WTC11 (cell line): ENCODE measurements around the gene TRIM44. TPM values are rescaled to one million over a fixed set of nuclear protein-coding genes. Genes with fewer than 3 reads are reported as not detected.

ENCODE experiments used
- ATAC-seq: fragments of 200-7000 bp; cut with Tn5 transposase; 2 replicates; pipeline ENCODE4 v1.10.0; 2021; ENCODE audit warnings: mild to moderate bottlenecking, moderate library complexity
- CTCF ChIA-PET: fragments of 300-600 bp; sonication (Branson Sonifier 250); formaldehyde crosslinking; loops from one replicate; lab custom pipeline; 2021; ENCODE audit warnings: antibody characterized with exemption; lab: Charles Lee
- POLR2A ChIA-PET: fragments of 350-600 bp; sonication (Branson Sonifier 250); formaldehyde crosslinking; loops from one replicate; lab custom pipeline; 2021; ENCODE audit warnings: antibody characterized with exemption; lab: Charles Lee
- DNase-seq: peaks from one replicate; pipeline ENCODE4 v3.0.0; 2021; ENCODE audit warnings: low spot score
- H3K27ac Mint-ChIP-seq: 2 replicates; pipeline ENCODE4 v1.8.0; 2021; ENCODE audit warnings: mixed read lengths
- H3K27me3 Mint-ChIP-seq: 2 replicates; pipeline ENCODE4 v1.8.0; 2021; ENCODE audit warnings: low read depth, mild to moderate bottlenecking, moderate library complexity, mixed read lengths
- H3K36me3 Mint-ChIP-seq: 2 replicates; pipeline ENCODE4 v1.8.0; 2021; ENCODE audit warnings: mixed read lengths
- H3K4me1 Mint-ChIP-seq: 2 replicates; pipeline ENCODE4 v1.8.0; 2022; ENCODE audit warnings: mixed read lengths
- H3K4me3 Mint-ChIP-seq: 2 replicates; pipeline ENCODE4 v1.8.0; 2021; ENCODE audit warnings: mild to moderate bottlenecking, moderate library complexity, mixed read lengths
- H3K9me3 Mint-ChIP-seq: 2 replicates; pipeline ENCODE4 v1.8.0; 2021; ENCODE audit warnings: mixed read lengths
- ATF6 ChIP-seq: sonication (generic); formaldehyde crosslinking; IDR thresholded peaks from 2 replicates; pipeline ENCODE4 v1.8.1; 2023; ENCODE audit warnings: mild to moderate bottlenecking, missing genetic modification reagents
- CBFB ChIP-seq: sonication (generic); formaldehyde crosslinking; IDR thresholded peaks from 2 replicates; pipeline ENCODE4 v1.8.1; 2022; ENCODE audit warnings: mild to moderate bottlenecking, low read depth, missing genetic modification reagents
- CTCF ChIP-seq: fragments of 200-600 bp; IDR thresholded peaks from 2 replicates; pipeline ENCODE4 v1.8.0; 2022; ENCODE audit warnings: antibody characterized with exemption
- ELF4 ChIP-seq: sonication (generic); formaldehyde crosslinking; IDR thresholded peaks from 2 replicates; pipeline ENCODE4 v1.8.1; 2022; ENCODE audit warnings: low read depth, mild to moderate bottlenecking, moderate library complexity, missing genetic modification reagents
- ETV6 ChIP-seq: sonication (generic); formaldehyde crosslinking; IDR thresholded peaks from 2 replicates; pipeline ENCODE4 v1.8.1; 2022; ENCODE audit warnings: mild to moderate bottlenecking, missing genetic modification reagents
- FOXP1 ChIP-seq: sonication (generic); formaldehyde crosslinking; IDR thresholded peaks from 2 replicates; pipeline ENCODE4 v1.8.0; 2022; ENCODE audit warnings: missing genetic modification reagents, mild to moderate bottlenecking, moderate library complexity, borderline replicate concordance
- JAZF1 ChIP-seq: fragments of 250-450 bp; sonication (Bioruptor Pico); IDR thresholded peaks from 2 replicates; pipeline ENCODE4 v1.9.0; 2021; ENCODE audit warnings: moderate library complexity, mild to moderate bottlenecking, inconsistent platforms
- JUN ChIP-seq: sonication (generic); formaldehyde crosslinking; IDR thresholded peaks from 2 replicates; pipeline ENCODE4 v1.8.0; 2023; ENCODE audit warnings: mild to moderate bottlenecking, missing genetic modification reagents
- MAX ChIP-seq: sonication (generic); formaldehyde crosslinking; IDR thresholded peaks from 2 replicates; pipeline ENCODE4 v1.8.0; 2022; ENCODE audit warnings: mild to moderate bottlenecking, missing genetic modification reagents
- MYBL2 ChIP-seq: sonication (generic); formaldehyde crosslinking; IDR thresholded peaks from 2 replicates; pipeline ENCODE4 v1.8.1; 2023; ENCODE audit warnings: mild to moderate bottlenecking, moderate library complexity, missing genetic modification reagents
- NR1H2 ChIP-seq: sonication (generic); formaldehyde crosslinking; IDR thresholded peaks from 2 replicates; pipeline ENCODE4 v1.9.0; 2021; ENCODE audit warnings: mild to moderate bottlenecking, moderate library complexity, missing genetic modification reagents
- NR2C2 ChIP-seq: sonication (generic); formaldehyde crosslinking; IDR thresholded peaks from 2 replicates; pipeline ENCODE4 v1.8.0; 2022; ENCODE audit warnings: mild to moderate bottlenecking, missing genetic modification reagents
- SOX15 ChIP-seq: fragments of 250-450 bp; sonication (Bioruptor Pico); IDR thresholded peaks from 2 replicates; pipeline ENCODE4 v1.9.0; 2021; ENCODE audit warnings: mild to moderate bottlenecking
- ZMAT4 ChIP-seq: fragments of 250-450 bp; sonication (Bioruptor Pico); IDR thresholded peaks from 2 replicates; pipeline ENCODE4 v1.9.0; 2021; ENCODE audit warnings: mild to moderate bottlenecking
- total RNA-seq: library from RNA; stranded (reverse); gene quantifications from 3 replicates; pipeline ENCODE4 v1.2.3, GENCODE V29; 2021
- TF ChIP-seq, protein P1 (sequence below): sonication (generic); formaldehyde crosslinking; IDR thresholded peaks from 2 replicates; pipeline ENCODE4 v1.8.1; 2022; ENCODE audit warnings: mild to moderate bottlenecking, missing genetic modification reagents, moderate library complexity, borderline replicate concordance
- TF ChIP-seq, protein P2 (sequence below): sonication (generic); formaldehyde crosslinking; IDR thresholded peaks from 2 replicates; pipeline ENCODE4 v1.8.0; 2022; ENCODE audit warnings: mild to moderate bottlenecking, missing genetic modification reagents
- TF ChIP-seq, protein P3 (sequence below): fragments of 250-450 bp; sonication (Bioruptor Pico); IDR thresholded peaks from 2 replicates; pipeline ENCODE4 v1.9.0; 2021; ENCODE audit warnings: mild to moderate bottlenecking, borderline replicate concordance
- TF ChIP-seq, protein P4 (sequence below): sonication (generic); formaldehyde crosslinking; IDR thresholded peaks from 2 replicates; pipeline ENCODE4 v1.8.0; 2022; ENCODE audit warnings: mild to moderate bottlenecking, missing genetic modification reagents

Gene TRIM44
- total RNA-seq, 1 experiment from 2014 or later, result 27.4 TPM

DNA sequence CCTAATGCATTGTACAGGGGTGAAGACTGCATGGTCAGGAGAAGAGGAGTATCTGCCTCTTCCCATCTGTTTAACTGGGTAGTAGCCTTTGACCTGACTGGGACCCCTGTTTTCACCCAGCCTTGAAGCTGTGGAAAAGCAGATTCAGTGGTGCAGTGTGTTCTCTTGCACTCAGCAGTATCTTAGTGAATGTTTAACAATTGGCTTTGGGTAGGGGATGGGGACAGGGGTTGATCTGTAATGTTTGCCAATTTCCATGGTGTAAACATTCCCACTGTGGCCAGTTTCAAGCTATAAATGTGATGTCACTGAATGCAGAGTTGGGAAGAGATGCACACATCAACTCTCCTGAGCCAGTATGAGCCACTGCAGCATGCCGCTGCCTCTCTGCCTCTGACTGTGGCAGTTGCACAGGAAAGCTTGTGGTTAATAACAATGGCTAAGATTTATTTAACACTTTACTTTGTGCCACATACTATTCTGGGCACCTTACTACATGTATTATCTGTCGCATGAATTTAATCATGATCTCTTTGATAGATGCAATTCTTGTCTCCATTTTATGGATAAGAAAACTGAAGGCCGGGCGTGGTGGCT lies 28.6 kb upstream of the TRIM44 start:
- no peak for TF ChIP-seq SOX15
- TF ChIP-seq ETV6 (CRISPR knock-in tag), result no peak
- no peak for TF ChIP-seq MAX (CRISPR knock-in tag)
- Mint-ChIP-seq H3K36me3 (no peaks in the 10 kb centered on the region), H3K4me3 (no peak overlapping the region), H3K4me1 (peaks cover 7% of the 10 kb centered on the region), H3K27ac (no peak overlapping the region), H3K27me3 (peaks cover 13% of the 10 kb centered on the region), H3K9me3 (no peaks in the 10 kb centered on the region)
- ATAC-seq (no peak), DNase-seq (no peak)
- ChIA-PET POLR2A (no interaction called here), CTCF (no interaction called here)

DNA sequence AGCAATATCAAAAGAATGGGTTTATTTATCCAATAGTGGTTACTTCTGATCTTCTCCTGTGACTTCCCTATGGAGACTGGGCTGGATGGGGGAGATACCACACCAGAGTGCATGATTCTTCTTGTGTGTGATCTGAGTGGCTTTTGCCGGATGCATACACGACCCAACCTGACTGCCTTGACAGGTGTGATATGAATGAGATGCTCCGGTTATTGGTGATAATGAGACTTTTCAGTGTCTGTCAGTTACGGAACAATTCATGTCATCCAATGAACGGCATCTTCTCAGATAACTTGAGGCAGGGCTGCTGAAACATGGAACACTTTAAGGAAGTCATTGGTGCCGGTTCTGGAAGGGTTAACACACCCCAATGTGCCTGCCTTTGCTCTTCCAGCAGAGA lies 26.6 kb upstream of the TRIM44 start:
- TF ChIP-seq NR2C2 (no peak), ZMAT4 (no peak), MAX (CRISPR knock-in tag) (no peak), JAZF1 (CRISPR knock-in tag) (no peak), FOXP1 (CRISPR knock-in tag) (no peak), ATF6 (CRISPR knock-in tag) (no peak)
- TF ChIP-seq, protein P1, sequence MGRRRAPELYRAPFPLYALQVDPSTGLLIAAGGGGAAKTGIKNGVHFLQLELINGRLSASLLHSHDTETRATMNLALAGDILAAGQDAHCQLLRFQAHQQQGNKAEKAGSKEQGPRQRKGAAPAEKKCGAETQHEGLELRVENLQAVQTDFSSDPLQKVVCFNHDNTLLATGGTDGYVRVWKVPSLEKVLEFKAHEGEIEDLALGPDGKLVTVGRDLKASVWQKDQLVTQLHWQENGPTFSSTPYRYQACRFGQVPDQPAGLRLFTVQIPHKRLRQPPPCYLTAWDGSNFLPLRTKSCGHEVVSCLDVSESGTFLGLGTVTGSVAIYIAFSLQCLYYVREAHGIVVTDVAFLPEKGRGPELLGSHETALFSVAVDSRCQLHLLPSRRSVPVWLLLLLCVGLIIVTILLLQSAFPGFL (CRISPR knock-in tag), result no peak
- TF ChIP-seq, protein P2, sequence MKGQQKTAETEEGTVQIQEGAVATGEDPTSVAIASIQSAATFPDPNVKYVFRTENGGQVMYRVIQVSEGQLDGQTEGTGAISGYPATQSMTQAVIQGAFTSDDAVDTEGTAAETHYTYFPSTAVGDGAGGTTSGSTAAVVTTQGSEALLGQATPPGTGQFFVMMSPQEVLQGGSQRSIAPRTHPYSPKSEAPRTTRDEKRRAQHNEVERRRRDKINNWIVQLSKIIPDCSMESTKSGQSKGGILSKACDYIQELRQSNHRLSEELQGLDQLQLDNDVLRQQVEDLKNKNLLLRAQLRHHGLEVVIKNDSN (CRISPR knock-in tag), result no peak
- peaks cover 12% of the 10 kb centered on the region for H3K4me1 Mint-ChIP-seq
- ChIA-PET CTCF (no interaction called here), POLR2A (no interaction called here)
- H3K4me3 Mint-ChIP-seq, result no peak overlapping the region
- DNase-seq (no peak), ATAC-seq (no peak)
- H3K9me3 Mint-ChIP-seq, result no peaks in the 10 kb centered on the region
- no peak overlapping the region for H3K27ac Mint-ChIP-seq
- H3K27me3 Mint-ChIP-seq, result peaks cover 10% of the 10 kb centered on the region
- H3K36me3 Mint-ChIP-seq, result no peaks in the 10 kb centered on the region

- no peaks in the 10 kb centered on the region for H3K36me3 Mint-ChIP-seq
- ChIA-PET POLR2A (no interaction called here), CTCF (interaction anchor here (1.0 kb wide), 1 partner anchor 182 kb away, joined by 4 read pairs; no protein-coding TSS in a partner anchor)
- no peak overlapping the region for H3K4me3 Mint-ChIP-seq
- no peak overlapping the region for H3K27ac Mint-ChIP-seq
- peaks cover 3% of the 10 kb centered on the region; the same call in 1 of the 2 replicates for H3K27me3 Mint-ChIP-seq
- H3K4me1 Mint-ChIP-seq, result peaks cover 12% of the 10 kb centered on the region
- ATAC-seq (peak; percentile 64), DNase-seq (no peak)
- no peaks in the 10 kb centered on the region for H3K9me3 Mint-ChIP-seq
- TF ChIP-seq ELF4 (no peak), MYBL2 (CRISPR knock-in tag) (no peak), CBFB (CRISPR knock-in tag) (no peak), NR1H2 (CRISPR knock-in tag) (no peak), CTCF (no peak), JUN (CRISPR knock-in tag) (no peak)
- TF ChIP-seq, protein P3, sequence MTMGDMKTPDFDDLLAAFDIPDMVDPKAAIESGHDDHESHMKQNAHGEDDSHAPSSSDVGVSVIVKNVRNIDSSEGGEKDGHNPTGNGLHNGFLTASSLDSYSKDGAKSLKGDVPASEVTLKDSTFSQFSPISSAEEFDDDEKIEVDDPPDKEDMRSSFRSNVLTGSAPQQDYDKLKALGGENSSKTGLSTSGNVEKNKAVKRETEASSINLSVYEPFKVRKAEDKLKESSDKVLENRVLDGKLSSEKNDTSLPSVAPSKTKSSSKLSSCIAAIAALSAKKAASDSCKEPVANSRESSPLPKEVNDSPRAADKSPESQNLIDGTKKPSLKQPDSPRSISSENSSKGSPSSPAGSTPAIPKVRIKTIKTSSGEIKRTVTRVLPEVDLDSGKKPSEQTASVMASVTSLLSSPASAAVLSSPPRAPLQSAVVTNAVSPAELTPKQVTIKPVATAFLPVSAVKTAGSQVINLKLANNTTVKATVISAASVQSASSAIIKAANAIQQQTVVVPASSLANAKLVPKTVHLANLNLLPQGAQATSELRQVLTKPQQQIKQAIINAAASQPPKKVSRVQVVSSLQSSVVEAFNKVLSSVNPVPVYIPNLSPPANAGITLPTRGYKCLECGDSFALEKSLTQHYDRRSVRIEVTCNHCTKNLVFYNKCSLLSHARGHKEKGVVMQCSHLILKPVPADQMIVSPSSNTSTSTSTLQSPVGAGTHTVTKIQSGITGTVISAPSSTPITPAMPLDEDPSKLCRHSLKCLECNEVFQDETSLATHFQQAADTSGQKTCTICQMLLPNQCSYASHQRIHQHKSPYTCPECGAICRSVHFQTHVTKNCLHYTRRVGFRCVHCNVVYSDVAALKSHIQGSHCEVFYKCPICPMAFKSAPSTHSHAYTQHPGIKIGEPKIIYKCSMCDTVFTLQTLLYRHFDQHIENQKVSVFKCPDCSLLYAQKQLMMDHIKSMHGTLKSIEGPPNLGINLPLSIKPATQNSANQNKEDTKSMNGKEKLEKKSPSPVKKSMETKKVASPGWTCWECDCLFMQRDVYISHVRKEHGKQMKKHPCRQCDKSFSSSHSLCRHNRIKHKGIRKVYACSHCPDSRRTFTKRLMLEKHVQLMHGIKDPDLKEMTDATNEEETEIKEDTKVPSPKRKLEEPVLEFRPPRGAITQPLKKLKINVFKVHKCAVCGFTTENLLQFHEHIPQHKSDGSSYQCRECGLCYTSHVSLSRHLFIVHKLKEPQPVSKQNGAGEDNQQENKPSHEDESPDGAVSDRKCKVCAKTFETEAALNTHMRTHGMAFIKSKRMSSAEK (CRISPR knock-in tag), result no peak
- TF ChIP-seq, protein P4, sequence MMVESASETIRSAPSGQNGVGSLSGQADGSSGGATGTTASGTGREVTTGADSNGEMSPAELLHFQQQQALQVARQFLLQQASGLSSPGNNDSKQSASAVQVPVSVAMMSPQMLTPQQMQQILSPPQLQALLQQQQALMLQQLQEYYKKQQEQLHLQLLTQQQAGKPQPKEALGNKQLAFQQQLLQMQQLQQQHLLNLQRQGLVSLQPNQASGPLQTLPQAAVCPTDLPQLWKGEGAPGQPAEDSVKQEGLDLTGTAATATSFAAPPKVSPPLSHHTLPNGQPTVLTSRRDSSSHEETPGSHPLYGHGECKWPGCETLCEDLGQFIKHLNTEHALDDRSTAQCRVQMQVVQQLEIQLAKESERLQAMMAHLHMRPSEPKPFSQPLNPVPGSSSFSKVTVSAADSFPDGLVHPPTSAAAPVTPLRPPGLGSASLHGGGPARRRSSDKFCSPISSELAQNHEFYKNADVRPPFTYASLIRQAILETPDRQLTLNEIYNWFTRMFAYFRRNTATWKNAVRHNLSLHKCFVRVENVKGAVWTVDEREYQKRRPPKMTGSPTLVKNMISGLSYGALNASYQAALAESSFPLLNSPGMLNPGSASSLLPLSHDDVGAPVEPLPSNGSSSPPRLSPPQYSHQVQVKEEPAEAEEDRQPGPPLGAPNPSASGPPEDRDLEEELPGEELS (CRISPR knock-in tag), result no peak
Measured at GRCh38 chr11:35639591-35640179, 22.9 kb upstream of the TRIM44 start.
